ENCODE measurements around the gene AMPD1.

Gene AMPD1

GRCh38 chr1:114695430-114696058 is at the start of gene AMPD1:
AMPD1 (minus strand) TSS chr1:114695546; CDS start chr1:114695471, 75 bp downstream.
- H3K4me3 ChIP-seq (ENCODE audit: low read length), result no peak within 1 kb of the TSS
- H3K27me3 ChIP-seq (ENCODE audit: control insufficient read depth, insufficient read depth, low read length), result no peaks in the 10 kb centered on the region
- DNase-seq (ENCODE audit: low read depth, low spot score), result no peak
- H3K4me1 ChIP-seq (ENCODE audit: control insufficient read depth, insufficient read depth, low read length), result no peaks in the 10 kb centered on the region
- no CpG with 5 or more reads among the region's 6 CpGs for WGBS (ENCODE audit: insufficient coverage, insufficient read length)
- no peak within 1 kb of the TSS for H3K27ac ChIP-seq (ENCODE audit: low read length)
- H3K36me3 ChIP-seq (ENCODE audit: control insufficient read depth, insufficient read depth, low read length), result no peaks in the 10 kb centered on the region
- no peaks in the 10 kb centered on the region for H3K9me3 ChIP-seq (ENCODE audit: control insufficient read depth, insufficient read depth, low read length)

GRCh38 chr1:114741963-114742746 is 46.8 kb upstream of the AMPD1 start:
- no CpG with 5 or more reads among the region's 11 CpGs for WGBS (ENCODE audit: insufficient coverage, insufficient read length)
- Histone ChIP-seq H3K4me1 (ENCODE audit: control insufficient read depth, insufficient read depth, low read length) (no peaks in the 10 kb centered on the region), H3K27ac (ENCODE audit: low read length) (no peak overlapping the region), H3K36me3 (ENCODE audit: control insufficient read depth, insufficient read depth, low read length) (peaks cover 6% of the 10 kb centered on the region; the same call in 1 of the 2 replicates), H3K9me3 (ENCODE audit: control insufficient read depth, insufficient read depth, low read length) (no peaks in the 10 kb centered on the region), H3K27me3 (ENCODE audit: control insufficient read depth, insufficient read depth, low read length) (no peaks in the 10 kb centered on the region), H3K4me3 (ENCODE audit: low read length) (no peak overlapping the region)
- DNase-seq (ENCODE audit: low read depth, low spot score), result no peak

GRCh38 chr1:114740331-114740730 is 45.0 kb upstream of the AMPD1 start:
- Histone ChIP-seq H3K27ac (ENCODE audit: low read length) (no peak overlapping the region), H3K27me3 (ENCODE audit: control insufficient read depth, insufficient read depth, low read length) (no peaks in the 10 kb centered on the region), H3K4me1 (ENCODE audit: control insufficient read depth, insufficient read depth, low read length) (no peaks in the 10 kb centered on the region), H3K36me3 (ENCODE audit: control insufficient read depth, insufficient read depth, low read length) (peaks cover 11% of the 10 kb centered on the region; the same call in 1 of the 2 replicates), H3K4me3 (ENCODE audit: low read length) (no peak overlapping the region), H3K9me3 (ENCODE audit: control insufficient read depth, insufficient read depth, low read length) (no peaks in the 10 kb centered on the region)
- no CpG with 5 or more reads among the region's 1 CpG for WGBS (ENCODE audit: insufficient coverage, insufficient read length)
- no peak for DNase-seq (ENCODE audit: low read depth, low spot score)

GRCh38 chr1:114737314-114737849 is 42.0 kb upstream of the AMPD1 start:
- peaks cover 19% of the 10 kb centered on the region; the same call in 1 of the 2 replicates for H3K36me3 ChIP-seq (ENCODE audit: control insufficient read depth, insufficient read depth, low read length)
- H3K4me1 ChIP-seq (ENCODE audit: control insufficient read depth, insufficient read depth, low read length), result no peaks in the 10 kb centered on the region
- no peak overlapping the region for H3K27ac ChIP-seq (ENCODE audit: low read length)
- no peaks in the 10 kb centered on the region for H3K9me3 ChIP-seq (ENCODE audit: control insufficient read depth, insufficient read depth, low read length)
- no peak overlapping the region for H3K4me3 ChIP-seq (ENCODE audit: low read length)
- WGBS (ENCODE audit: insufficient coverage, insufficient read length), result no CpG with 5 or more reads among the region's 6 CpGs
- no peak for DNase-seq (ENCODE audit: low read depth, low spot score)
- H3K27me3 ChIP-seq (ENCODE audit: control insufficient read depth, insufficient read depth, low read length), result no peaks in the 10 kb centered on the region

- H3K27me3 ChIP-seq (ENCODE audit: control insufficient read depth, insufficient read depth, low read length), result no peaks in the 10 kb centered on the region
- H3K27ac ChIP-seq (ENCODE audit: low read length), result no peak overlapping the region
- DNase-seq (ENCODE audit: low read depth, low spot score), result no peak
- H3K9me3 ChIP-seq (ENCODE audit: control insufficient read depth, insufficient read depth, low read length), result no peaks in the 10 kb centered on the region
- no CpG with 5 or more reads among the region's 1 CpG for WGBS (ENCODE audit: insufficient coverage, insufficient read length)
- H3K4me1 ChIP-seq (ENCODE audit: control insufficient read depth, insufficient read depth, low read length), result no peaks in the 10 kb centered on the region
- peaks cover 25% of the 10 kb centered on the region; the same call in 1 of the 2 replicates for H3K36me3 ChIP-seq (ENCODE audit: control insufficient read depth, insufficient read depth, low read length)
- H3K4me3 ChIP-seq (ENCODE audit: low read length), result no peak overlapping the region
Observed at GRCh38 chr1:114735479-114735878, 40.1 kb upstream of the AMPD1 start.

GRCh38 chr1:114729782-114730181 is 34.4 kb upstream of the AMPD1 start:
- Histone ChIP-seq H3K4me1 (ENCODE audit: control insufficient read depth, insufficient read depth, low read length) (no peaks in the 10 kb centered on the region), H3K36me3 (ENCODE audit: control insufficient read depth, insufficient read depth, low read length) (peaks cover 21% of the 10 kb centered on the region; the same call in 1 of the 2 replicates), H3K4me3 (ENCODE audit: low read length) (no peak overlapping the region), H3K27me3 (ENCODE audit: control insufficient read depth, insufficient read depth, low read length) (no peaks in the 10 kb centered on the region), H3K27ac (ENCODE audit: low read length) (no peak overlapping the region), H3K9me3 (ENCODE audit: control insufficient read depth, insufficient read depth, low read length) (no peaks in the 10 kb centered on the region)
- DNase-seq (ENCODE audit: low read depth, low spot score), result no peak
- WGBS (ENCODE audit: insufficient coverage, insufficient read length), result no CpG with 5 or more reads among the region's 1 CpG

GRCh38 chr1:114728553-114728952 is 33.2 kb upstream of the AMPD1 start:
- Histone ChIP-seq H3K9me3 (ENCODE audit: control insufficient read depth, insufficient read depth, low read length) (no peaks in the 10 kb centered on the region), H3K27me3 (ENCODE audit: control insufficient read depth, insufficient read depth, low read length) (no peaks in the 10 kb centered on the region), H3K27ac (ENCODE audit: low read length) (no peak overlapping the region), H3K4me3 (ENCODE audit: low read length) (no peak overlapping the region), H3K36me3 (ENCODE audit: control insufficient read depth, insufficient read depth, low read length) (peaks cover 27% of the 10 kb centered on the region; the same call in 1 of the 2 replicates), H3K4me1 (ENCODE audit: control insufficient read depth, insufficient read depth, low read length) (no peaks in the 10 kb centered on the region)
- WGBS (ENCODE audit: insufficient coverage, insufficient read length), result no CpG with 5 or more reads among the region's 2 CpGs
- DNase-seq (ENCODE audit: low read depth, low spot score), result no peak

GRCh38 chr1:114725230-114725629 is 29.9 kb upstream of the AMPD1 start:
- WGBS (ENCODE audit: insufficient coverage, insufficient read length), result no CpG with 5 or more reads among the region's 1 CpG
- Histone ChIP-seq H3K27me3 (ENCODE audit: control insufficient read depth, insufficient read depth, low read length) (no peaks in the 10 kb centered on the region), H3K9me3 (ENCODE audit: control insufficient read depth, insufficient read depth, low read length) (no peaks in the 10 kb centered on the region), H3K36me3 (ENCODE audit: control insufficient read depth, insufficient read depth, low read length) (peaks cover 24% of the 10 kb centered on the region; the same call in 1 of the 2 replicates), H3K27ac (ENCODE audit: low read length) (no peak overlapping the region), H3K4me3 (ENCODE audit: low read length) (no peak overlapping the region), H3K4me1 (ENCODE audit: control insufficient read depth, insufficient read depth, low read length) (no peaks in the 10 kb centered on the region)
- DNase-seq (ENCODE audit: low read depth, low spot score), result no peak

GRCh38 chr1:114723915-114724314 is 28.6 kb upstream of the AMPD1 start:
- Histone ChIP-seq H3K4me1 (ENCODE audit: control insufficient read depth, insufficient read depth, low read length) (no peaks in the 10 kb centered on the region), H3K27ac (ENCODE audit: low read length) (no peak overlapping the region), H3K36me3 (ENCODE audit: control insufficient read depth, insufficient read depth, low read length) (peaks cover 27% of the 10 kb centered on the region; the same call in 1 of the 2 replicates), H3K27me3 (ENCODE audit: control insufficient read depth, insufficient read depth, low read length) (no peaks in the 10 kb centered on the region), H3K4me3 (ENCODE audit: low read length) (no peak overlapping the region), H3K9me3 (ENCODE audit: control insufficient read depth, insufficient read depth, low read length) (no peaks in the 10 kb centered on the region)
- WGBS (ENCODE audit: insufficient coverage, insufficient read length), result no CpG with 5 or more reads among the region's 1 CpG
- DNase-seq (ENCODE audit: low read depth, low spot score), result no peak

GRCh38 chr1:114723457-114723856 is 28.1 kb upstream of the AMPD1 start:
- Histone ChIP-seq H3K36me3 (ENCODE audit: control insufficient read depth, insufficient read depth, low read length) (peaks cover 32% of the 10 kb centered on the region; the same call in 1 of the 2 replicates), H3K4me3 (ENCODE audit: low read length) (no peak overlapping the region), H3K27me3 (ENCODE audit: control insufficient read depth, insufficient read depth, low read length) (no peaks in the 10 kb centered on the region), H3K4me1 (ENCODE audit: control insufficient read depth, insufficient read depth, low read length) (no peaks in the 10 kb centered on the region), H3K9me3 (ENCODE audit: control insufficient read depth, insufficient read depth, low read length) (no peaks in the 10 kb centered on the region), H3K27ac (ENCODE audit: low read length) (no peak overlapping the region)
- DNase-seq (ENCODE audit: low read depth, low spot score), result no peak
- no CpG with 5 or more reads among the region's 1 CpG for WGBS (ENCODE audit: insufficient coverage, insufficient read length)
